Smooth muscle cell (in vitro differentiated cells): ENCODE data around the gene DTNA. TPM values are rescaled to one million over a fixed set of nuclear protein-coding genes. Genes with fewer than 3 reads are reported as not detected.

Source experiments
- DNase-seq: peaks from one replicate; lab custom pipeline; 2025; ENCODE audit not compliant: unreplicated experiment; lab: John Stamatoyannopoulos, UW
- H2AFZ ChIP-seq: fragments of 200-600 bp; sonication (generic); 2 replicates; pipeline ENCODE4 v1.6.0; 2016; ENCODE audit warnings: antibody characterized with exemption, low read depth, mild to moderate bottlenecking
- H3F3A ChIP-seq: fragments of 200-600 bp; sonication (generic); 2 replicates; pipeline ENCODE4 v1.6.0; 2017; ENCODE audit warnings: antibody characterized with exemption, low read depth
- H3K27ac ChIP-seq: fragments of 200-600 bp; sonication (generic); 2 replicates; pipeline ENCODE4 v1.5.1; 2016; ENCODE audit warnings: low read depth, mild to moderate bottlenecking
- H3K27me3 ChIP-seq: fragments of 200-600 bp; sonication (generic); 2 replicates; pipeline ENCODE4 v1.6.1; 2016; ENCODE audit warnings: low read depth, mild to moderate bottlenecking
- H3K36me3 ChIP-seq: fragments of 200-600 bp; sonication (generic); 2 replicates; pipeline ENCODE4 v1.5.1; 2016; ENCODE audit warnings: low read depth
- H3K4me1 ChIP-seq: fragments of 200-600 bp; sonication (generic); 2 replicates; pipeline ENCODE4 v1.5.1; 2016; ENCODE audit warnings: low read depth
- H3K4me2 ChIP-seq: fragments of 200-600 bp; sonication (generic); 2 replicates; pipeline ENCODE4 v1.6.0; 2016; ENCODE audit warnings: mild to moderate bottlenecking
- H3K4me3 ChIP-seq: fragments of 200-600 bp; sonication (generic); 2 replicates; pipeline ENCODE4 v1.5.1; 2016; ENCODE audit warnings: mild to moderate bottlenecking
- H3K79me2 ChIP-seq: fragments of 200-600 bp; sonication (generic); 2 replicates; pipeline ENCODE4 v1.6.0; 2016; ENCODE audit warnings: low read depth, mild to moderate bottlenecking
- H3K9ac ChIP-seq: fragments of 200-600 bp; sonication (generic); 2 replicates; pipeline ENCODE4 v1.6.0; 2016; ENCODE audit warnings: low read depth
- H3K9me3 ChIP-seq: fragments of 200-600 bp; sonication (generic); replicated peaks from 2 replicates; pipeline ENCODE4 v1.5.1; 2016; ENCODE audit warnings: low read depth
- H4K20me1 ChIP-seq: fragments of 200-600 bp; sonication (generic); 2 replicates; pipeline ENCODE4 v1.6.0; 2016; ENCODE audit warnings: low read depth
- WGBS: methylation state at CpG from one replicate; pipeline ENCODE4 v1.1.7; 2016; ENCODE audit warnings: low lambda C conversion rate; 5-methylcytosine and 5-hydroxymethylcytosine counted together
- polyA plus RNA-seq: library from polyadenylated mRNA; unstranded; fragments of >200 nt; fragmentation: Nextera tagmentation; extraction: Ambion mirVana; gene quantifications from 2 replicates; pipeline ENCODE4 v1.2.1, GENCODE V29; 2016
- total RNA-seq: library from RNA; depleted of rRNA; stranded (reverse); fragments of >200 nt; gene quantifications from 2 replicates; pipeline ENCODE4 v1.2.3, GENCODE V29; 2014
- TF ChIP-seq, protein P1 (sequence below): fragments of 200-600 bp; sonication (generic); IDR thresholded peaks from 2 replicates; pipeline ENCODE4 v1.5.1; 2017; ENCODE audit warnings: borderline replicate concordance, mild to moderate bottlenecking, antibody characterized with exemption; ENCODE audit not compliant: insufficient read depth, poor library complexity, severe bottlenecking

The DTNA gene
- total and polyA plus RNA-seq, 2 experiments from 2014 or later: 3.0 to 3.1 TPM

- no peak overlapping the region for H3K27ac ChIP-seq
- WGBS: 93% methylated on average over 6 of the region's 6 CpGs
Observed at GRCh38 chr18:34816183-34816582, 106.1 kb downstream of the DTNA start.

DNA sequence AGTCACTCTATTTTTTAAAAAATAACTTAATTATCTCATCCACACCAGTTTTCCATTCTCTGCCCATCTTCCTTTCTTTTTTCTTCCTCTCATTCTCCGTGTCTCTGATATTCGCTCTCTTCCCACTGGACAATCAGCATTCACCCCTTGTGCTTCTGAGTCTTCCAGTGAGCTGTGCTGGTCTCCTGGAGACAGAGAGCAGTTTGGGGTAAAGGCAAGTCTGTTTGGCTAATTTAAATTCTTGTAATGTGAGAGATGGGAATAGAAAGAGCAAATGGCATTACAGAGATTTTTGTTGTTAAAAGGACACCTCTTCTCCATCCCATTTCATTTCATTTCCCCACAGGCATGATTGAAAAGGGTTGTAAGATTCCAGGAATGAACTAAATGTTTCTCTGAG is 107.5 kb downstream of the DTNA start:
- H3K4me2 ChIP-seq: no peak overlapping the region
- no peaks in the 10 kb centered on the region for H3K79me2 ChIP-seq
- H3K4me1 ChIP-seq: peaks cover 4% of the 10 kb centered on the region
- no peak overlapping the region for H3K9ac ChIP-seq
- H3K36me3 ChIP-seq: no peaks in the 10 kb centered on the region
- H3K27me3 ChIP-seq: no peaks in the 10 kb centered on the region
- WGBS: 89% methylated on average over 2 of the region's 2 CpGs
- no peaks in the 10 kb centered on the region for H3F3A ChIP-seq
- no peak overlapping the region for H2AFZ ChIP-seq
- TF ChIP-seq, protein P1, sequence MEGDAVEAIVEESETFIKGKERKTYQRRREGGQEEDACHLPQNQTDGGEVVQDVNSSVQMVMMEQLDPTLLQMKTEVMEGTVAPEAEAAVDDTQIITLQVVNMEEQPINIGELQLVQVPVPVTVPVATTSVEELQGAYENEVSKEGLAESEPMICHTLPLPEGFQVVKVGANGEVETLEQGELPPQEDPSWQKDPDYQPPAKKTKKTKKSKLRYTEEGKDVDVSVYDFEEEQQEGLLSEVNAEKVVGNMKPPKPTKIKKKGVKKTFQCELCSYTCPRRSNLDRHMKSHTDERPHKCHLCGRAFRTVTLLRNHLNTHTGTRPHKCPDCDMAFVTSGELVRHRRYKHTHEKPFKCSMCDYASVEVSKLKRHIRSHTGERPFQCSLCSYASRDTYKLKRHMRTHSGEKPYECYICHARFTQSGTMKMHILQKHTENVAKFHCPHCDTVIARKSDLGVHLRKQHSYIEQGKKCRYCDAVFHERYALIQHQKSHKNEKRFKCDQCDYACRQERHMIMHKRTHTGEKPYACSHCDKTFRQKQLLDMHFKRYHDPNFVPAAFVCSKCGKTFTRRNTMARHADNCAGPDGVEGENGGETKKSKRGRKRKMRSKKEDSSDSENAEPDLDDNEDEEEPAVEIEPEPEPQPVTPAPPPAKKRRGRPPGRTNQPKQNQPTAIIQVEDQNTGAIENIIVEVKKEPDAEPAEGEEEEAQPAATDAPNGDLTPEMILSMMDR: no peak
- no peak for DNase-seq
- no peaks in the 10 kb centered on the region for H3K9me3 ChIP-seq
- no peak overlapping the region for H3K4me3 ChIP-seq
- H4K20me1 ChIP-seq: no peaks in the 10 kb centered on the region
- H3K27ac ChIP-seq: no peak overlapping the region

More at GRCh38 chr18:34816183-34816582, 106.1 kb downstream of the DTNA start:
- Histone ChIP-seq H3K27me3 (no peaks in the 10 kb centered on the region), H3K9ac (no peak overlapping the region), H3K4me1 (peaks cover 4% of the 10 kb centered on the region), H3K4me3 (no peak overlapping the region), H3K4me2 (no peak overlapping the region), H3K9me3 (no peaks in the 10 kb centered on the region), H3K79me2 (no peaks in the 10 kb centered on the region), H2AFZ (no peak overlapping the region), H3F3A (no peaks in the 10 kb centered on the region), H4K20me1 (no peaks in the 10 kb centered on the region), H3K36me3 (no peaks in the 10 kb centered on the region)
- TF ChIP-seq, protein P1: no peak
- no peak for DNase-seq

GRCh38 chr18:34818064-34818463 is 108.0 kb downstream of the DTNA start:
- Histone ChIP-seq H3K4me1 (peaks cover 4% of the 10 kb centered on the region), H3K36me3 (no peaks in the 10 kb centered on the region), H3K9me3 (no peaks in the 10 kb centered on the region), H3F3A (no peaks in the 10 kb centered on the region), H3K79me2 (no peaks in the 10 kb centered on the region), H3K4me2 (no peak overlapping the region), H3K27ac (no peak overlapping the region), H3K4me3 (no peak overlapping the region), H4K20me1 (no peaks in the 10 kb centered on the region), H2AFZ (no peak overlapping the region), H3K27me3 (no peaks in the 10 kb centered on the region), H3K9ac (no peak overlapping the region)
- TF ChIP-seq, protein P1: no peak
- DNase-seq: no peak
- WGBS: 93% methylated on average over 5 of the region's 5 CpGs

DNA sequence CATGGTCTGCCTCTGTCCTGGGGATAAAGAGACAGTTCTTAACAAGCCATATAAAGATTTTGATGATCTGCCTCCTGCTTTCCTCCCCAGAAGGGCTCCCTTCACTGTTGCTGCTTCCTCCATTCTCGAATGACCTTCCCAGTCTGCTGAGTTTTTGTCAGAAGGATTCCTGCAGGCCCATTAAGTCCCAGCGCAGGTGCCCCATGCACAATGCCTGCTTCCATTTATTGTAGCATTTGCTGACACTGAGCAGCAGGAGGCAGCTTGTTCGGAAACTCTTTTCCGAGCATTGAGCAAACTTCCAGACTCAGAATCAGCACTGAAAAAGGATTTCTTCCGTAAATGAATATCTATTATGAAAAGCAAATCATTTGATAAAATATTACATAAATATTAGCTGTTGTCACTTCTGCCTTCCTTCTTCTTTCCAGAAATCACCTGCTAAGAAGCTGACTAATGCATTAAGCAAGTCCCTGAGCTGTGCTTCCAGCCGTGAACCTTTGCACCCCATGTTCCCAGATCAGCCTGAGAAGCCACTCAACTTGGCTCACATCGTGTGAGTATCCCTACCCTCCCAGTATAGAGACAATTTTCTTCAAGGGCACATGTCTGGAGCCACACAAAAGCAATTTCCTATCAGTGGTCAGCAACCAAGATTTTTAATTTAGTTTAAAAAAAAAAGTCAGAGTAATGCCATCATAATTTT is 110.4 kb downstream of the DTNA start:
- Histone ChIP-seq H3K4me3 (no peak overlapping the region), H3K9me3 (no peaks in the 10 kb centered on the region), H2AFZ (no peak overlapping the region), H3K9ac (no peak overlapping the region), H3K36me3 (no peaks in the 10 kb centered on the region), H3K79me2 (no peaks in the 10 kb centered on the region), H3F3A (no peaks in the 10 kb centered on the region), H3K4me1 (peaks cover 4% of the 10 kb centered on the region), H3K27ac (no peak overlapping the region), H3K4me2 (no peak overlapping the region), H4K20me1 (no peaks in the 10 kb centered on the region), H3K27me3 (no peaks in the 10 kb centered on the region)
- DNase-seq: no peak
- 88% methylated on average over 7 of the region's 7 CpGs for WGBS
- TF ChIP-seq, protein P1: no peak
